CD14-positive monocyte (primary cell): ENCODE measurements around the gene CRISPLD2. TPM values are rescaled to one million over a fixed set of nuclear protein-coding genes. Genes with fewer than 3 reads are reported as not detected.

Experiments
- DNase-seq, 3 donors: peaks; one replicate each; pipeline ENCODE4 v3.0.0-alpha.2; 2011 to 2022
- H2AFZ ChIP-seq: 2 replicates; pipeline ENCODE4 v1.6.0; 2012; ENCODE audit warnings: mild to moderate bottlenecking, low read depth, low read length, inconsistent platforms; ENCODE audit not compliant: insufficient read depth, poor library complexity, severe bottlenecking
- H3K27ac ChIP-seq, 2 donors: 1 replicate in 1 of 2; 2 replicates in 1 of 2; pipeline ENCODE4 v1.5.1; 2012 to 2013; ENCODE audit warnings: low read length in 2 of 2, control low read depth in 1 of 2, inconsistent platforms in 1 of 2, low read depth in 1 of 2, mild to moderate bottlenecking in 1 of 2
- H3K27me3 ChIP-seq, 2 donors: one replicate each; pipeline versions ENCODE4 v1.6.0 to v1.6.1; 2011 to 2013; ENCODE audit warnings: low read length in 2 of 2; ENCODE audit not compliant: control insufficient read depth in 2 of 2, insufficient read depth in 2 of 2
- H3K36me3 ChIP-seq, 2 donors: replicated peaks in 1 of 2; 1 replicate in 1 of 2; 2 replicates in 1 of 2; pipeline versions ENCODE4 v1.5.1 to v1.6.1; 2012 to 2013; ENCODE audit warnings: low read length in 2 of 2, control low read depth in 1 of 2, inconsistent platforms in 1 of 2, mild to moderate bottlenecking in 1 of 2; ENCODE audit not compliant: insufficient read depth in 2 of 2, control insufficient read depth in 1 of 2
- H3K4me1 ChIP-seq, 2 donors: 1 replicate in 1 of 2; 2 replicates in 1 of 2; pipeline versions ENCODE4 v1.5.1 to v1.6.1; 2012 to 2013; ENCODE audit warnings: low read length in 2 of 2, control low read depth in 1 of 2, inconsistent platforms in 1 of 2, mild to moderate bottlenecking in 1 of 2, moderate library complexity in 1 of 2; ENCODE audit not compliant: insufficient read depth in 2 of 2, control insufficient read depth in 1 of 2
- H3K4me2 ChIP-seq: replicated peaks from 2 replicates; pipeline ENCODE3; 2012; ENCODE audit warnings: low read length, moderate library complexity, mild to moderate bottlenecking; ENCODE audit not compliant: poor library complexity, severe bottlenecking; ENCODE audit errors: extremely low read depth
- H3K4me3 ChIP-seq, 3 experiments: fragments of 200-600 bp in 1 of 3; sonication (generic) in 1 of 3; replicated peaks in 1 of 3; 1 replicate in 2 of 3; 2 replicates in 1 of 3; pipeline ENCODE4 v1.5.1; 2011 to 2013; ENCODE audit warnings: low read length in 3 of 3, mild to moderate bottlenecking in 3 of 3, control low read depth in 2 of 3, low read depth in 2 of 3, inconsistent platforms in 1 of 3, moderate library complexity in 1 of 3
- H3K79me2 ChIP-seq: 2 replicates; pipeline ENCODE4 v1.6.0; 2012; ENCODE audit warnings: mild to moderate bottlenecking, control low read depth, inconsistent platforms, low read length, moderate library complexity; ENCODE audit not compliant: insufficient read depth
- H3K9ac ChIP-seq: 2 replicates; pipeline ENCODE4 v1.6.0; 2017; ENCODE audit warnings: low read length, mild to moderate bottlenecking; ENCODE audit not compliant: insufficient read depth, poor library complexity, severe bottlenecking
- H3K9me3 ChIP-seq, 2 donors: replicated peaks in 1 of 2; 1 replicate in 1 of 2; 2 replicates in 1 of 2; pipeline versions ENCODE4 v1.5.1 to v1.6.1; 2012 to 2013; ENCODE audit warnings: low read length in 2 of 2, control low read depth in 1 of 2; ENCODE audit not compliant: control insufficient read depth in 1 of 2, insufficient read depth in 1 of 2
- H4K20me1 ChIP-seq: 2 replicates; pipeline ENCODE4 v1.6.0; 2012; ENCODE audit warnings: mild to moderate bottlenecking, low read length, control low read depth, moderate library complexity; ENCODE audit not compliant: insufficient read depth
- H3K27ac Mint-ChIP-seq, 7 donors: one replicate each; pipeline ENCODE4 v1.8.0; 2020; ENCODE audit warnings: mild to moderate bottlenecking in 7 of 7, mixed read lengths in 7 of 7, moderate library complexity in 6 of 7, inconsistent platforms in 2 of 7
- H3K27me3 Mint-ChIP-seq, 3 donors: one replicate each; pipeline ENCODE4 v1.8.0; 2021 to 2022; ENCODE audit warnings: low read depth in 3 of 3, mild to moderate bottlenecking in 3 of 3, mixed read lengths in 3 of 3, moderate library complexity in 3 of 3, inconsistent platforms in 1 of 3
- H3K36me3 Mint-ChIP-seq, 2 donors: one replicate each; pipeline ENCODE4 v1.8.0; 2020; ENCODE audit warnings: mixed read lengths in 2 of 2, inconsistent platforms in 1 of 2, mild to moderate bottlenecking in 1 of 2
- H3K4me1 Mint-ChIP-seq: one replicate; pipeline ENCODE4 v1.8.0; 2020; ENCODE audit warnings: mild to moderate bottlenecking, mixed read lengths
- H3K4me3 Mint-ChIP-seq, 2 donors: one replicate each; pipeline ENCODE4 v1.8.0; 2020; ENCODE audit warnings: mild to moderate bottlenecking in 2 of 2, mixed read lengths in 2 of 2, moderate library complexity in 1 of 2
- H3K9me3 Mint-ChIP-seq, 7 donors: one replicate each; pipeline ENCODE4 v1.8.0; 2020 to 2022; ENCODE audit warnings: mixed read lengths in 7 of 7, mild to moderate bottlenecking in 6 of 7, moderate library complexity in 6 of 7, inconsistent platforms in 2 of 7
- CTCF ChIP-seq: fragments of 200-600 bp; IDR thresholded peaks from one replicate; pipeline ENCODE4 v1.8.0; 2022; ENCODE audit warnings: antibody characterized with exemption, mild to moderate bottlenecking
- WGBS: methylation state at CpG from one replicate; pipeline ENCODE4 v1.1.5; 2013; ENCODE audit warnings: missing lambda C conversion rate; ENCODE audit not compliant: insufficient coverage; 5-methylcytosine and 5-hydroxymethylcytosine counted together
- intact Hi-C, 2 donors: fragments of 100-400 bp; cut with micrococcal nuclease; formaldehyde crosslinking; loops; one replicate each; pipeline versions ENCODE4 v1.15.0 to v1.15.1; 2023
- polyA plus RNA-seq, 3 donors: library from polyadenylated mRNA; depleted of rRNA in 1 of 3; unstranded in 2 of 3; stranded (reverse) in 1 of 3; fragments of 300-500 nt in 2 of 3; fragments of >200 nt in 1 of 3; fragmentation: Illumina TruSeq in 2 of 3; gene quantifications; 1 replicate in 2 of 3; 2 replicates in 1 of 3; pipeline ENCODE4 v1.2.3, GENCODE V29; 2012 to 2021

Gene CRISPLD2
- polyA plus RNA-seq, 3 donors: 40.7 to 90.4 (median 69.0) TPM

- Histone ChIP-seq H3K79me2 (no peaks in the 10 kb centered on the region), H4K20me1 (no peaks in the 10 kb centered on the region), H3K27me3 (no peaks in the 10 kb centered on the region), H3K4me1 (peaks cover 74 to 83% of the 10 kb centered on the region in 2 donors), H2AFZ (no peak overlapping the region), H3K4me2 (no peak overlapping the region), H3K27ac (peak overlapping the region; percentile 96 to 98), H3K9me3 (peaks cover 4 to 6% of the 10 kb centered on the region in 2 donors), H3K4me3 (no peak overlapping the region), H3K9ac (no peak overlapping the region), H3K36me3 (peaks cover 10 to 44% of the 10 kb centered on the region in 2 donors)
- peaks cover 26 to 72% of the 10 kb centered on the region in 2 donors for H3K36me3 Mint-ChIP-seq
- no peak for TF ChIP-seq CTCF
- WGBS: 71% methylated on average over 2 of the region's 9 CpGs
- intact Hi-C loops: loop anchor here in 1 of 2 donors (5.0 kb wide), 1 partner anchor 155 kb away; no protein-coding TSS in a partner anchor
- no peaks in the 10 kb centered on the region for H3K27me3 Mint-ChIP-seq
- peaks cover 77% of the 10 kb centered on the region for H3K4me1 Mint-ChIP-seq
- DNase-seq: peak in 1 of 3 donors; percentile 27
- H3K9me3 Mint-ChIP-seq: peaks cover 0 to 14% (median 8%) of the 10 kb centered on the region in 7 donors
- peak overlapping the region; percentile 96 to 99 (median 99) for H3K27ac Mint-ChIP-seq
- H3K4me3 Mint-ChIP-seq: no peak overlapping the region
Measured at GRCh38 chr16:84896847-84897246, 77.1 kb downstream of the CRISPLD2 start.

GRCh38 chr16:84897911-84898377, 78.2 kb downstream of the CRISPLD2 start:
- Mint-ChIP-seq H3K36me3 (peaks cover 26 to 72% of the 10 kb centered on the region in 2 donors), H3K27ac (peak overlapping the region; percentile 96 to 99 (median 99)), H3K9me3 (peaks cover 0 to 14% (median 8%) of the 10 kb centered on the region in 7 donors), H3K27me3 (peaks cover 0 to under 1% (median under 1%) of the 10 kb centered on the region in 3 donors), H3K4me1 (peaks cover 67% of the 10 kb centered on the region), H3K4me3 (peak overlapping the region; percentile 53 to 66)
- H3K27me3 ChIP-seq: no peaks in the 10 kb centered on the region
- H3K9ac ChIP-seq: peak overlapping the region; percentile 74
- no peaks in the 10 kb centered on the region for H3K79me2 ChIP-seq
- 3% methylated on average over 12 of the region's 15 CpGs for WGBS
- H3K9me3 ChIP-seq: peaks cover 4 to 6% of the 10 kb centered on the region in 2 donors
- no peak for TF ChIP-seq CTCF
- H3K27ac ChIP-seq: peak overlapping the region; percentile 96 to 98
- peak overlapping the region; percentile 65 for H3K4me2 ChIP-seq
- DNase-seq: peak; percentile 78 to 98 (median 96)
- H3K4me1 ChIP-seq: peaks cover 64 to 72% of the 10 kb centered on the region in 2 donors
- no peaks in the 10 kb centered on the region for H4K20me1 ChIP-seq
- intact Hi-C loops: loop anchor here in 1 of 2 donors (5.0 kb wide), 1 partner anchor 156 kb away; no protein-coding TSS in a partner anchor
- peak overlapping the region in 1 of 3 experiments; percentile 44 for H3K4me3 ChIP-seq
- H2AFZ ChIP-seq: no peak overlapping the region
- H3K36me3 ChIP-seq: peaks cover 6 to 39% of the 10 kb centered on the region in 2 donors
